Mesendoderm (in vitro differentiated cells): ENCODE measurements around the gene CELA3A.
"Not testable (repeated sequence)": the region's sequence is repeated elsewhere in the genome, so short reads cannot be mapped to it uniquely, and the experiment has no call there.

Experiments
- DNase-seq: peaks from one replicate; pipeline ENCODE4 v3.0.0; 2013
- H2AK5ac ChIP-seq: 2 replicates; pipeline ENCODE4 v1.6.1; 2013; ENCODE audit warnings: low read length, inconsistent platforms
- H2BK120ac ChIP-seq: 2 replicates; pipeline ENCODE4 v1.6.1; 2013; ENCODE audit warnings: low read depth, mild to moderate bottlenecking, low read length, moderate library complexity, mixed read lengths
- H2BK15ac ChIP-seq: replicated peaks from 2 replicates; pipeline ENCODE4 v1.6.1; 2013; ENCODE audit warnings: low read depth, mild to moderate bottlenecking, moderate library complexity
- H2BK5ac ChIP-seq: 2 replicates; pipeline ENCODE4 v1.6.1; 2013; ENCODE audit warnings: low read length, inconsistent platforms
- H3K18ac ChIP-seq: 2 replicates; pipeline ENCODE4 v1.6.1; 2013; ENCODE audit warnings: mild to moderate bottlenecking, low read length, mixed read lengths
- H3K23ac ChIP-seq: one replicate; pipeline ENCODE4 v1.6.1; 2013; ENCODE audit warnings: low read length
- H3K27ac ChIP-seq: 2 replicates; pipeline ENCODE4 v1.5.1; 2013; ENCODE audit warnings: low read depth, mild to moderate bottlenecking, inconsistent platforms, low read length, moderate library complexity
- H3K27me3 ChIP-seq: 2 replicates; pipeline ENCODE4 v1.6.1; 2013; ENCODE audit warnings: low read length, control low read depth, mild to moderate bottlenecking, inconsistent platforms; ENCODE audit not compliant: insufficient read depth, poor library complexity
- H3K36me3 ChIP-seq: 2 replicates; pipeline ENCODE4 v1.6.1; 2013; ENCODE audit warnings: low read length, inconsistent platforms; ENCODE audit not compliant: control insufficient read depth, insufficient read depth
- H3K4ac ChIP-seq: one replicate; pipeline ENCODE4 v1.6.1; 2013; ENCODE audit warnings: low read depth, mild to moderate bottlenecking, low read length, moderate library complexity
- H3K4me1 ChIP-seq: 2 replicates; pipeline ENCODE4 v1.6.1; 2013; ENCODE audit warnings: low read depth, low read length, inconsistent platforms; ENCODE audit not compliant: control insufficient read depth
- H3K4me2 ChIP-seq: 2 replicates; pipeline ENCODE4 v1.6.1; 2013; ENCODE audit warnings: low read length
- H3K4me3 ChIP-seq: 2 replicates; pipeline ENCODE4 v1.5.1; 2013; ENCODE audit warnings: mild to moderate bottlenecking, low read length
- H3K56ac ChIP-seq: one replicate; pipeline ENCODE4 v1.6.1; 2013; ENCODE audit warnings: low read length
- H3K79me1 ChIP-seq: 2 replicates; pipeline ENCODE4 v1.6.1; 2013; ENCODE audit warnings: low read length, inconsistent platforms
- H3K79me2 ChIP-seq: 2 replicates; pipeline ENCODE4 v1.6.1; 2013; ENCODE audit warnings: mild to moderate bottlenecking, low read length; ENCODE audit not compliant: control insufficient read depth, insufficient read depth
- H3K9ac ChIP-seq: 2 replicates; pipeline ENCODE4 v1.6.1; 2013; ENCODE audit warnings: low read length, inconsistent platforms
- H4K5ac ChIP-seq: one replicate; pipeline ENCODE4 v1.6.1; 2013; ENCODE audit warnings: low read length
- H4K8ac ChIP-seq: one replicate; pipeline ENCODE4 v1.6.1; 2013; ENCODE audit warnings: low read depth, mild to moderate bottlenecking, control low read depth, low read length, moderate library complexity
- WGBS: extraction: QIAGEN DNeasy Blood & Tissue Kit; methylation state at CpG from one replicate; pipeline ENCODE4 v1.1.7; 2013; ENCODE audit warnings: low lambda C conversion rate, missing lambda C conversion rate; ENCODE audit not compliant: insufficient coverage; ENCODE audit errors: extremely low coverage; 5-methylcytosine and 5-hydroxymethylcytosine counted together

CELA3A gene

DNA sequence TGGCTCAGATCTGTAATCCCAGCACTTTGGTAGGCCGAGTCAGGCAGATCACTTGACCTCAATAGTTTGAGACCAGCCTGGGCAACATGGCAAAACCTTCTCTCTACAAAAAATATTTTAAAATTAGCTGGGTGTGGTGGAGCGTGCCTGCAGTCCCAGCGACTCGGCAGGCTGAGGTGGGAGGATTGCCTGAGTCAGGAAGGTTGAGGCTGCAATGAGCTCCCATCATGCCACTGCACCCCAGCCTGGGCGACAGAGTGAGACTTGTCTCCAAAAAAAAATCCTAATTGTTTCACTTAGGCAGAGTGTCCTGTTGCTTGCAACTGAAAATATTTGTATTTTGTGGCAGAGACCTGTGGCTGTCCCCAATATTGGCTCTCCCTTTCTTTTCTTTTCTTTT is 32.4 kb upstream of the CELA3A start:
- not testable (repeated sequence) for H3K79me2 ChIP-seq, H2BK15ac ChIP-seq, H2AK5ac ChIP-seq

DNA sequence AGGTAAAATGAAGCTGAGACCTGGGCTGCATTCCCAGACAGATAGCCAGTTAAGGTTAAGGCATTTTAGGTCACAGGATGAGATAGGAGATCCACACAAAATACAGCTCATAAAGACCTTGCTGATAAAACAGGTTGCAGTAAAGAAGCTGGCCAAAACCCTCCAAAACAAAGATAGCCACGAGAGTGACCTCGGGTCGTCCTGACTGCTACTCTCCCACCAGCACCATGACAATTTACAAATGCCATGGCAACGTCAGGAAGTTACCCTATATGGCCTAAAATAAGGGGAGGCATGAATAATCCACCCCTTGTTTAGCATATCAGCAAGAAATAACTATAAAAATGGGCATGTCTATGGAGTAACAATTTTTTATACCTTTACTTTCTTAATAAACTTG is 30.9 kb upstream of the CELA3A start:
- H2BK15ac ChIP-seq, H3K4me2 ChIP-seq, H3K79me1 ChIP-seq, H3K56ac ChIP-seq, H3K79me2 ChIP-seq, H3K23ac ChIP-seq, DNase-seq, H3K4ac ChIP-seq, H2AK5ac ChIP-seq, H2BK120ac ChIP-seq, H4K5ac ChIP-seq, H2BK5ac ChIP-seq, H3K36me3 ChIP-seq, H3K18ac ChIP-seq, H4K8ac ChIP-seq, H3K9ac ChIP-seq, H3K4me1 ChIP-seq, H3K27ac ChIP-seq, H3K27me3 ChIP-seq, H3K4me3 ChIP-seq: not testable (repeated sequence)
- no CpG with 5 or more reads among the region's 4 CpGs for WGBS

More for the DNA sequence above, 32.4 kb upstream of the CELA3A start:
- not testable (repeated sequence) for H3K36me3 ChIP-seq, H3K79me1 ChIP-seq, H4K8ac ChIP-seq, H3K4me2 ChIP-seq, H3K27ac ChIP-seq, DNase-seq, H4K5ac ChIP-seq, H2BK5ac ChIP-seq, H3K18ac ChIP-seq, H3K4ac ChIP-seq, H2BK120ac ChIP-seq, H3K27me3 ChIP-seq, H3K56ac ChIP-seq, H3K9ac ChIP-seq, H3K4me3 ChIP-seq, H3K23ac ChIP-seq, H3K4me1 ChIP-seq
- WGBS, result no CpG with 5 or more reads among the region's 5 CpGs

DNA sequence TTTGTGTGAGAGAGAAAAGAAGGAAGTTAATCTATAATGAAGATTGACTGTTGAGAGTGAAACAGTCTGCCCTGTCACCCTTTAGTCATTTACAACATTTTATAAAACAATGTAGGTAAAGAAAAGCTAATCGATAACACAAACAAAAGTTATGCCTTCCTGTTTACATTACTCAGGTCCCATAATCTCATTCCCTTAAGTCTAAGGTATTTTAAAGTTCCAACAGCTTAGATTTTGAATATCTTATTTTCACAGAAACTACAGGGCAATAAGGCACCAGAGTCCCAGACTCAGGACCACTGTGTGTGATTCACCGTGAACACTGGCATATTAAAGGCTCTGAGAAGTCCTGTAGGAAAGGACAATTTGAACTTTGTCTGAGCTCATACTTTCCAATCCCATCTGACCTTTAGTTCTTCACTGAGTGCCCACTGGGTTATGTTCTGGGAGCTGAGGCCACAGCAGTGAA is 28.4 kb upstream of the CELA3A start:
- not testable (repeated sequence) for H3K23ac ChIP-seq, DNase-seq, H4K8ac ChIP-seq, H4K5ac ChIP-seq, H2BK120ac ChIP-seq, H3K4me1 ChIP-seq, H2AK5ac ChIP-seq, H2BK5ac ChIP-seq, H3K79me2 ChIP-seq, H3K36me3 ChIP-seq, H3K4ac ChIP-seq, H3K4me3 ChIP-seq, H2BK15ac ChIP-seq, H3K79me1 ChIP-seq, H3K56ac ChIP-seq, H3K9ac ChIP-seq, H3K27me3 ChIP-seq, H3K4me2 ChIP-seq
- H3K18ac ChIP-seq, result peak overlapping the region; percentile 46
- peak overlapping the region; percentile 36 for H3K27ac ChIP-seq
- WGBS, result no CpG with 5 or more reads among the region's 2 CpGs

DNA sequence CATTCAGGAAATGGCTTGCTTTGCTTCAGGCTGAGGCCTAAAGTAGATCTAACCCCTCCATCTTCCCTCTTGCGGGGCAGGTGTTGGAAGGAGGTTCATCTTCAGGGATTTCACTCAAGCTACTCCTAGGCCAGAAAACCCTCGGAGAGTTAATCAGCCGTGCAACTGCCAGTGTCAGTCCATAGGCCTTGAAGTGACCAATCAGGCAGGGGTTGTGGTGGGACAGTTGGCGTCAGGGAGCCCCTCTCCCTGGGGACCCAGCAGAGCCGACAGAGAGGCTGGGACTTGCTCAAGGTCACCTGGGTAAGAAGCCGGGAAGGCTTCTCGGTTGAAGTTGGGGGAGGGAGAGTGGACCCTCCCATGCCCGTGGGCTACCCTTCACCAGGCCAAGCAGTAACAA is 27.5 kb upstream of the CELA3A start:
- H3K4me1 ChIP-seq, H4K8ac ChIP-seq, H3K27me3 ChIP-seq, H2BK15ac ChIP-seq, H3K4me3 ChIP-seq, H3K56ac ChIP-seq, H3K27ac ChIP-seq, H4K5ac ChIP-seq, H3K18ac ChIP-seq, H3K23ac ChIP-seq, H3K4me2 ChIP-seq, DNase-seq, H3K79me2 ChIP-seq, H2BK120ac ChIP-seq, H2AK5ac ChIP-seq, H3K79me1 ChIP-seq, H3K4ac ChIP-seq, H2BK5ac ChIP-seq, H3K9ac ChIP-seq, H3K36me3 ChIP-seq: not testable (repeated sequence)
- WGBS, result no CpG with 5 or more reads among the region's 8 CpGs

DNA sequence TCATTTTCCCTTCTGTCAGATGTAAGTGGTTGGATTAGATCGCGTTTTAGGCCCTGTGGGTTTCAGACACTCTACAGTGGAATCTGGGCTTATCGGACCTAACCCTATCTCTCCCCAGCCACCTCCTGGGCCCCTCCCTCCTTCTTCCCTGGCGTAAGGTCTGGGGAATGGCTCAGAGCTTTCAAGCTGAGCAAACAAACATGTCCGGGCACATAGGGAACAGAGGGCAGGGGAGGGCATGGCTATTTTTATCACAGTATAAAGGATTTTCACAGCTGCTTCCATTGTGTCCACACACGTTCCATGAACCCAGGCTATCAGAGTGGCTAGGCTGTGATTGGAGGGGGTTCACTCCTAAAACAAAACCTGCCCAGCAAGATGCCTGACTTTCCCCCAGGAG is 26.8 kb upstream of the CELA3A start:
- H3K27me3 ChIP-seq, H2BK5ac ChIP-seq, H2BK120ac ChIP-seq, H4K5ac ChIP-seq, H2BK15ac ChIP-seq, H3K4me3 ChIP-seq, H4K8ac ChIP-seq, H3K36me3 ChIP-seq, H3K4me1 ChIP-seq, H3K9ac ChIP-seq, H3K4ac ChIP-seq, H3K4me2 ChIP-seq, H3K27ac ChIP-seq, H3K79me2 ChIP-seq, H2AK5ac ChIP-seq, H3K23ac ChIP-seq, H3K18ac ChIP-seq, H3K56ac ChIP-seq, H3K79me1 ChIP-seq: not testable (repeated sequence)
- peak; percentile 30 for DNase-seq
- WGBS, result no CpG with 5 or more reads among the region's 6 CpGs

DNA sequence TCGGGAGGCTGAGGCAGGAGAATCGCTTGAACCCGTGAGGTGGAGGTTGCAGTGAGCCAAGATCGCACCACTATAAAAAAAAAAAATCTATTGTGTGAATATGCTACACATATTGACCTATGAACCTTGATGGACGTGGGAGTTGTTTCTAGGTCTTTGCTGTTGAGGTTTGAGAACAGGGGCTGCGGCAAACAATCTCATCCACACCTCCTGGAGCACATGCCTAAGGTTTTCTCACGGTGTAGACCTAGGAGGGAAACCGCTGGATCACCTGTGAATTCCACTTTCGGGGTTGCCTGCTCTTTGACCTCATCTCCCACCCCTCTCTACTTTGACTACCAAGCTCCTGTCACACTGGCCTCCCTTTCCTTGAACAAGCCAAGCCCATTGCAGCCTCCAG is 26.2 kb upstream of the CELA3A start:
- H3K9ac ChIP-seq, H3K27ac ChIP-seq, H2AK5ac ChIP-seq, H3K23ac ChIP-seq, H2BK120ac ChIP-seq, H3K4me2 ChIP-seq, H3K79me2 ChIP-seq, H3K4me1 ChIP-seq, H3K4me3 ChIP-seq, H3K4ac ChIP-seq, H3K56ac ChIP-seq, H2BK15ac ChIP-seq, DNase-seq, H2BK5ac ChIP-seq, H3K27me3 ChIP-seq, H4K8ac ChIP-seq, H4K5ac ChIP-seq, H3K18ac ChIP-seq, H3K79me1 ChIP-seq, H3K36me3 ChIP-seq: not testable (repeated sequence)
- no CpG with 5 or more reads among the region's 9 CpGs for WGBS
